CD14-positive monocyte (primary cell): Measurements from ENCODE around the gene SLC34A3. TPM values are rescaled to one million over a fixed set of nuclear protein-coding genes. Genes with fewer than 3 reads are reported as not detected.

ENCODE experiments used
- DNase-seq, 3 donors: peaks; one replicate each; pipeline ENCODE4 v3.0.0-alpha.2; 2011 to 2022
- H2AFZ ChIP-seq: 2 replicates; pipeline ENCODE4 v1.6.0; 2012; ENCODE audit warnings: mild to moderate bottlenecking, low read depth, low read length, inconsistent platforms; ENCODE audit not compliant: insufficient read depth, poor library complexity, severe bottlenecking
- H3K27ac ChIP-seq, 2 donors: 1 replicate in 1 of 2; 2 replicates in 1 of 2; pipeline ENCODE4 v1.5.1; 2012 to 2013; ENCODE audit warnings: low read length in 2 of 2, control low read depth in 1 of 2, inconsistent platforms in 1 of 2, low read depth in 1 of 2, mild to moderate bottlenecking in 1 of 2
- H3K27me3 ChIP-seq, 2 donors: one replicate each; pipeline versions ENCODE4 v1.6.0 to v1.6.1; 2011 to 2013; ENCODE audit warnings: low read length in 2 of 2; ENCODE audit not compliant: control insufficient read depth in 2 of 2, insufficient read depth in 2 of 2
- H3K36me3 ChIP-seq, 2 donors: replicated peaks in 1 of 2; 1 replicate in 1 of 2; 2 replicates in 1 of 2; pipeline versions ENCODE4 v1.5.1 to v1.6.1; 2012 to 2013; ENCODE audit warnings: low read length in 2 of 2, control low read depth in 1 of 2, inconsistent platforms in 1 of 2, mild to moderate bottlenecking in 1 of 2; ENCODE audit not compliant: insufficient read depth in 2 of 2, control insufficient read depth in 1 of 2
- H3K4me1 ChIP-seq, 2 donors: 1 replicate in 1 of 2; 2 replicates in 1 of 2; pipeline versions ENCODE4 v1.5.1 to v1.6.1; 2012 to 2013; ENCODE audit warnings: low read length in 2 of 2, control low read depth in 1 of 2, inconsistent platforms in 1 of 2, mild to moderate bottlenecking in 1 of 2, moderate library complexity in 1 of 2; ENCODE audit not compliant: insufficient read depth in 2 of 2, control insufficient read depth in 1 of 2
- H3K4me2 ChIP-seq: replicated peaks from 2 replicates; pipeline ENCODE3; 2012; ENCODE audit warnings: low read length, moderate library complexity, mild to moderate bottlenecking; ENCODE audit not compliant: poor library complexity, severe bottlenecking; ENCODE audit errors: extremely low read depth
- H3K4me3 ChIP-seq, 3 experiments: fragments of 200-600 bp in 1 of 3; sonication (generic) in 1 of 3; replicated peaks in 1 of 3; 1 replicate in 2 of 3; 2 replicates in 1 of 3; pipeline ENCODE4 v1.5.1; 2011 to 2013; ENCODE audit warnings: low read length in 3 of 3, mild to moderate bottlenecking in 3 of 3, control low read depth in 2 of 3, low read depth in 2 of 3, inconsistent platforms in 1 of 3, moderate library complexity in 1 of 3
- H3K79me2 ChIP-seq: 2 replicates; pipeline ENCODE4 v1.6.0; 2012; ENCODE audit warnings: mild to moderate bottlenecking, control low read depth, inconsistent platforms, low read length, moderate library complexity; ENCODE audit not compliant: insufficient read depth
- H3K9ac ChIP-seq: 2 replicates; pipeline ENCODE4 v1.6.0; 2017; ENCODE audit warnings: low read length, mild to moderate bottlenecking; ENCODE audit not compliant: insufficient read depth, poor library complexity, severe bottlenecking
- H3K9me3 ChIP-seq, 2 donors: replicated peaks in 1 of 2; 1 replicate in 1 of 2; 2 replicates in 1 of 2; pipeline versions ENCODE4 v1.5.1 to v1.6.1; 2012 to 2013; ENCODE audit warnings: low read length in 2 of 2, control low read depth in 1 of 2; ENCODE audit not compliant: control insufficient read depth in 1 of 2, insufficient read depth in 1 of 2
- H4K20me1 ChIP-seq: 2 replicates; pipeline ENCODE4 v1.6.0; 2012; ENCODE audit warnings: mild to moderate bottlenecking, low read length, control low read depth, moderate library complexity; ENCODE audit not compliant: insufficient read depth
- H3K27ac Mint-ChIP-seq, 7 donors: one replicate each; pipeline ENCODE4 v1.8.0; 2020; ENCODE audit warnings: mild to moderate bottlenecking in 7 of 7, mixed read lengths in 7 of 7, moderate library complexity in 6 of 7, inconsistent platforms in 2 of 7
- H3K27me3 Mint-ChIP-seq, 3 donors: one replicate each; pipeline ENCODE4 v1.8.0; 2021 to 2022; ENCODE audit warnings: low read depth in 3 of 3, mild to moderate bottlenecking in 3 of 3, mixed read lengths in 3 of 3, moderate library complexity in 3 of 3, inconsistent platforms in 1 of 3
- H3K36me3 Mint-ChIP-seq, 2 donors: one replicate each; pipeline ENCODE4 v1.8.0; 2020; ENCODE audit warnings: mixed read lengths in 2 of 2, inconsistent platforms in 1 of 2, mild to moderate bottlenecking in 1 of 2
- H3K4me1 Mint-ChIP-seq: one replicate; pipeline ENCODE4 v1.8.0; 2020; ENCODE audit warnings: mild to moderate bottlenecking, mixed read lengths
- H3K4me3 Mint-ChIP-seq, 2 donors: one replicate each; pipeline ENCODE4 v1.8.0; 2020; ENCODE audit warnings: mild to moderate bottlenecking in 2 of 2, mixed read lengths in 2 of 2, moderate library complexity in 1 of 2
- H3K9me3 Mint-ChIP-seq, 7 donors: one replicate each; pipeline ENCODE4 v1.8.0; 2020 to 2022; ENCODE audit warnings: mixed read lengths in 7 of 7, mild to moderate bottlenecking in 6 of 7, moderate library complexity in 6 of 7, inconsistent platforms in 2 of 7
- CTCF ChIP-seq: fragments of 200-600 bp; IDR thresholded peaks from one replicate; pipeline ENCODE4 v1.8.0; 2022; ENCODE audit warnings: antibody characterized with exemption, mild to moderate bottlenecking
- WGBS: methylation state at CpG from one replicate; pipeline ENCODE4 v1.1.5; 2013; ENCODE audit warnings: missing lambda C conversion rate; ENCODE audit not compliant: insufficient coverage; 5-methylcytosine and 5-hydroxymethylcytosine counted together
- intact Hi-C, 2 donors: fragments of 100-400 bp; cut with micrococcal nuclease; formaldehyde crosslinking; loops; one replicate each; pipeline versions ENCODE4 v1.15.0 to v1.15.1; 2023
- polyA plus RNA-seq, 3 donors: library from polyadenylated mRNA; depleted of rRNA in 1 of 3; unstranded in 2 of 3; stranded (reverse) in 1 of 3; fragments of 300-500 nt in 2 of 3; fragments of >200 nt in 1 of 3; fragmentation: Illumina TruSeq in 2 of 3; gene quantifications; 1 replicate in 2 of 3; 2 replicates in 1 of 3; pipeline ENCODE4 v1.2.3, GENCODE V29; 2012 to 2021

The SLC34A3 gene
- polyA plus RNA-seq, 3 donors, result not detected

DNA sequence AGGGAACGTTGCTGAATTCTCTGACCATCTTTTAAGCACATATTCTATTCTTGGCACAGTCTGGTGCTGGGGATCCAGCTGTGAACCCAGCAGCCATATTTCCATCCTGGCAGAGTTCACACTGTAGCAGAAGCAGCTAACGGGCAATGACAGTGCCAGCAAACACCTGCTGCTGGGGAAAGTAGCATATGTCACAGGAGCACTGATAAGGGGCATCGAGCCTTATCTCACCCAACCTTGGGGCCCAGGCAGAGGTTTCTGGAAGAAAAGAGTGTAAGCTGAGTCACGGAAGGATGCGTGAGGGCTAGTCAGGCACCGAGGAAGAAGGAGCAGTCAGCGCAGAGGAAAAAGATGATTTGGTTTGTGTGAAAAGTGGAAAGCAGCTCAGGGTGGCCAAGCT, 24.1 kb upstream of the SLC34A3 start:
- Histone ChIP-seq H3K9me3 (no peaks in the 10 kb centered on the region), H3K79me2 (peaks cover 56% of the 10 kb centered on the region), H3K27ac (peak overlapping the region in 1 of 2 donors; percentile 92), H3K4me2 (peak overlapping the region; percentile 89), H4K20me1 (peaks cover 7% of the 10 kb centered on the region), H3K36me3 (peaks cover 4 to 25% of the 10 kb centered on the region in 2 donors), H3K4me3 (peak overlapping the region in 1 of 3 experiments; percentile 91), H2AFZ (no peak overlapping the region), H3K4me1 (peaks cover 28 to 43% of the 10 kb centered on the region in 2 donors), H3K27me3 (no peaks in the 10 kb centered on the region), H3K9ac (no peak overlapping the region)
- H3K36me3 Mint-ChIP-seq, result peaks cover 18 to 42% of the 10 kb centered on the region in 2 donors
- peaks cover 40% of the 10 kb centered on the region for H3K4me1 Mint-ChIP-seq
- peaks cover 0 to 3% (median 0%) of the 10 kb centered on the region in 3 donors for H3K27me3 Mint-ChIP-seq
- WGBS, result 92% methylated on average over 6 of the region's 7 CpGs
- intact Hi-C loops, result no loop called here
- no peak for TF ChIP-seq CTCF
- H3K27ac Mint-ChIP-seq, result peak overlapping the region; percentile 8 to 96 (median 91)
- H3K4me3 Mint-ChIP-seq, result peak overlapping the region in 1 of 2 donors; percentile 92
- no peak for DNase-seq
- peaks cover 0 to 2% (median 0%) of the 10 kb centered on the region in 7 donors for H3K9me3 Mint-ChIP-seq

- no peak overlapping the region for H3K4me3 Mint-ChIP-seq
- 86% methylated on average over 13 of the region's 13 CpGs for WGBS
Measured at GRCh38 chr9:137211532-137211931, 19.2 kb upstream of the SLC34A3 start.

More at GRCh38 chr9:137211532-137211931, 19.2 kb upstream of the SLC34A3 start:
- Histone ChIP-seq H3K4me1 (peaks cover 5 to 11% of the 10 kb centered on the region in 2 donors), H2AFZ (no peak overlapping the region), H3K27ac (no peak overlapping the region), H3K27me3 (no peaks in the 10 kb centered on the region), H3K79me2 (peaks cover 12% of the 10 kb centered on the region), H3K4me2 (no peak overlapping the region), H3K9ac (no peak overlapping the region), H4K20me1 (no peaks in the 10 kb centered on the region), H3K9me3 (no peaks in the 10 kb centered on the region), H3K36me3 (peaks cover 34 to 56% of the 10 kb centered on the region in 2 donors), H3K4me3 (no peak overlapping the region)
- H3K4me1 Mint-ChIP-seq, result peaks cover 11% of the 10 kb centered on the region
- H3K27ac Mint-ChIP-seq, result no peak overlapping the region
- peaks cover 0 to 4% (median 0%) of the 10 kb centered on the region in 3 donors for H3K27me3 Mint-ChIP-seq
- no peak for DNase-seq
- no peaks in the 10 kb centered on the region for H3K9me3 Mint-ChIP-seq
- peaks cover 32 to 69% of the 10 kb centered on the region in 2 donors for H3K36me3 Mint-ChIP-seq
- intact Hi-C loops, result no loop called here
- TF ChIP-seq CTCF, result no peak
